ENCODE results near the gene CEP250. TPM values are rescaled to one million over a fixed set of nuclear protein-coding genes. Genes with fewer than 3 reads are reported as not detected.
"Not testable (repeated sequence)": the region's sequence is repeated elsewhere in the genome, so short reads cannot be mapped to it uniquely, and the experiment has no call there.

Gene CEP250
- total RNA-seq, 2 donors from 2014 or later = 67.5 to 90.0 TPM

DNA sequence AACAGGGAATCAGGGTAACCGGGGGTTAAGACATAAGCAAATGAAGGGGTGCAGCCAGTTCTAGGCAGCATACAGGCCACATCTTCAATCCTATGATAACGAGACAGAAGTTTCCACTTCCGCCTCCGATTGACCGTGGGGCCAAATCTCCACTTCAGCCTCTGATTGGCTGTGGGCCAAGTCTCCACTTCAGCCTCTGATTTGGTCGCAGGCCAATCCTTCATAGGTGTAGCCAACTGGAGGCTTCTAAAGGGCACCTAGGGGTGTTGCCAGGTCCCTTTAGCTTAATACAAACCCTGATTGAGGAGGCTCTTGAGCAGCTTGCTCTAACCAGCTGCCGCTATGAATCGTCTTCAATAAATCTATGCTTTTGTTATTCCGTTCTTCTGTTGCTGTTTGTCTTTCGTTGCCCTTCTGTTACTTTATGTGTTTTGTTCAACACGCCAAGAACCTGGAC, 84.4 kb downstream of the CEP250 start:
- peak in 1 of 2 donors; percentile 44 for ATAC-seq
- no peak overlapping the region for H3K27ac Mint-ChIP-seq

GRCh38 chr20:35541118-35541782, 85.9 kb downstream of the CEP250 start:
- peak overlapping the region; percentile 65 to 83 for H3K27ac Mint-ChIP-seq

More for the DNA sequence above, 84.4 kb downstream of the CEP250 start:
- Mint-ChIP-seq H3K36me3 (no peaks in the 10 kb centered on the region), H3K4me1 (ENCODE audit: low read depth in 2 of 2) (peaks cover 11 to 17% of the 10 kb centered on the region in 2 donors), H3K9me3 (no peaks in the 10 kb centered on the region), H3K27me3 (no peaks in the 10 kb centered on the region), H3K4me3 (no peak overlapping the region)
- peak; percentile 68 for DNase-seq (ENCODE audit: low spot score)

GRCh38 chr20:35541783-35542662, 86.6 kb downstream of the CEP250 start, which contains the start of gene ERGIC3:
Gene ERGIC3 (plus strand): TSS chr20:35542078. CDS start chr20:35542098, 20 bp downstream.
- peak; percentile 99 for ATAC-seq
- Mint-ChIP-seq H3K9me3 (no peaks in the 10 kb centered on the region), H3K27me3 (no peaks in the 10 kb centered on the region), H3K36me3 (no peaks in the 10 kb centered on the region), H3K27ac (peak within 1 kb of the TSS; percentile 65 to 83), H3K4me1 (ENCODE audit: low read depth in 2 of 2) (peaks cover 11 to 17% of the 10 kb centered on the region in 2 donors), H3K4me3 (peak within 1 kb of the TSS; percentile 78)
- DNase-seq (ENCODE audit: low spot score) = peak; percentile 98

More at GRCh38 chr20:35541118-35541782, 85.9 kb downstream of the CEP250 start:
- peaks cover 11 to 17% of the 10 kb centered on the region in 2 donors for H3K4me1 Mint-ChIP-seq (ENCODE audit: low read depth in 2 of 2)
- H3K36me3 Mint-ChIP-seq = no peaks in the 10 kb centered on the region
- no peaks in the 10 kb centered on the region for H3K9me3 Mint-ChIP-seq
- DNase-seq (ENCODE audit: low spot score) = no peak
- ATAC-seq = no peak
- peak overlapping the region; percentile 78 for H3K4me3 Mint-ChIP-seq
- no peaks in the 10 kb centered on the region for H3K27me3 Mint-ChIP-seq

DNA sequence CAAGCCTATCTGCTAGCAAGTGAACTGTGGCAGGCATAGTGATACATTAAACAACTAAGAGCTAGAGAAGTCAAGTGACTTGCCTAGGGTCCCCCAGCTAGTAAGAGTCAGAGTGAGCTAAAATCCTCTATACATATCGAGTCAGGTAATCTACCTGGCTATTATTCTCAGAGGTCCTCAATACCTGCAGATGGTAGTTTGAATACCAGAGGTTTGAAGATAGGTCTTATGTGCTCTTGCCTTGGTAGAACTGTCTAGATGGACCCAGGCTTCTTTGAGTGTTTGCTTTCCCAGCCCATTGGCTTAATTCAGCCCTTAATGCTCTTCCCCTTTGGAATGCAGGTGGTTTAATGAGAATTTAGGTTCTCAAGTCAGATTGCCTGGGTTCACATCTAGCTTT, 87.6 kb downstream of the CEP250 start:
- DNase-seq (ENCODE audit: low spot score) (no peak), ATAC-seq (no peak)
- Mint-ChIP-seq H3K9me3 (no peaks in the 10 kb centered on the region), H3K27ac (peak overlapping the region in 1 of 2 donors; percentile 83), H3K4me1 (ENCODE audit: low read depth in 2 of 2) (peaks cover 11 to 17% of the 10 kb centered on the region in 2 donors), H3K36me3 (no peaks in the 10 kb centered on the region), H3K27me3 (no peaks in the 10 kb centered on the region), H3K4me3 (peak overlapping the region; percentile 78)

GRCh38 chr20:35544436-35544835, 89.0 kb downstream of the CEP250 start:
- Mint-ChIP-seq H3K27me3 (no peaks in the 10 kb centered on the region), H3K4me3 (no peak overlapping the region), H3K36me3 (no peaks in the 10 kb centered on the region), H3K27ac (no peak overlapping the region), H3K9me3 (no peaks in the 10 kb centered on the region), H3K4me1 (ENCODE audit: low read depth in 2 of 2) (peaks cover 11 to 17% of the 10 kb centered on the region in 2 donors)
- ATAC-seq (no peak), DNase-seq (ENCODE audit: low spot score) (no peak)

DNA sequence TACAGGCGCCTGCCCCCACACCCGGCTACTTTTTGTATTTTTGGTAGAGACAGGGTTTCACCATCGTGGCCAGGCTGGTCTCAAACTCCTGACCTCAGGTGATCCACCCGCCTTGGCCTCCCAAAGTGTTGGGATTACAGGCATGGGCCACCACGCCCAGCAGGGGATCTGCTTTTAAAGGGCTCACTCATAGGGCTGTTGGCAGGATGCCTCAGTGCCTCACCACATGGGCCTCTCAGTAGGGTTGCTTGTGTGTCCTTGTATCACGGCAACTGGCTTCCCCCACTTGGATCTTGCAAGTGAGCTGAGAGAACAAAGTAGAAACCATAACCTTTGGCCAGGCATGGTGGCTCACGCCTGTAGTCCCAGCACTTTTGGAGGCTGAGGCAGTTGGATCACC, 89.5 kb downstream of the CEP250 start:
- not testable (repeated sequence) for DNase-seq (ENCODE audit: low spot score); H3K36me3 Mint-ChIP-seq; H3K27ac Mint-ChIP-seq; H3K9me3 Mint-ChIP-seq; H3K27me3 Mint-ChIP-seq; ATAC-seq; H3K4me3 Mint-ChIP-seq
- peaks cover 11 to 17% of the 10 kb centered on the region in 2 donors for H3K4me1 Mint-ChIP-seq (ENCODE audit: low read depth in 2 of 2)

DNA sequence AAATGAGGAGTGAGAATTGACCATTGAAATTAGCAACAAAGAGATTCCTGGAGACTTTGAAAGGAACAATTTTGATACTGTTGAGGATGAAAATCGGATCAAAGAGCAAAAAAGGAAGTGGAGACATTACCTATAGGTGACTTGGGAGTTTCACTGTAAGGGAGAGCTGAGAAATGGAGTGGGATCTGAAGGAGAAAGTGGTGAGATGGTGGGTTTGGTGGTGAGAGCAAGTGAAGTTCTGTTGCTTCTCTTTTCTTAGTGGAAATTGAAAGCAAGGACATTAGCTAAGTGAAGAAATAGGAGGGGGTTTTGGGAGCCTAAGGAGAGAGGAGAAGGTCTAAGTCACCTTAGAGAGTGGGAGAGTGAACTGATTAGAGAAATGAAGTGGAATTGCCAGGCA, 90.7 kb downstream of the CEP250 start:
- no peak overlapping the region for H3K4me3 Mint-ChIP-seq
- no peak overlapping the region for H3K27ac Mint-ChIP-seq
- H3K27me3 Mint-ChIP-seq = no peaks in the 10 kb centered on the region
- no peak for DNase-seq (ENCODE audit: low spot score)
- no peaks in the 10 kb centered on the region for H3K36me3 Mint-ChIP-seq
- H3K4me1 Mint-ChIP-seq (ENCODE audit: low read depth in 2 of 2) = peaks cover 11 to 15% of the 10 kb centered on the region in 2 donors
- no peak for ATAC-seq
- H3K9me3 Mint-ChIP-seq = no peaks in the 10 kb centered on the region

GRCh38 chr20:35547329-35547728, 91.9 kb downstream of the CEP250 start:
- ATAC-seq (no peak), DNase-seq (ENCODE audit: low spot score) (no peak)
- Mint-ChIP-seq H3K9me3 (no peaks in the 10 kb centered on the region), H3K4me3 (no peak overlapping the region), H3K27me3 (no peaks in the 10 kb centered on the region), H3K4me1 (ENCODE audit: low read depth in 2 of 2) (peaks cover 9 to 11% of the 10 kb centered on the region in 2 donors), H3K27ac (no peak overlapping the region), H3K36me3 (no peaks in the 10 kb centered on the region)

GRCh38 chr20:35551503-35551902, 96.1 kb downstream of the CEP250 start:
- Mint-ChIP-seq H3K4me3 (no peak overlapping the region), H3K27ac (no peak overlapping the region), H3K27me3 (no peaks in the 10 kb centered on the region), H3K4me1 (ENCODE audit: low read depth in 2 of 2) (no peaks in the 10 kb centered on the region), H3K36me3 (no peaks in the 10 kb centered on the region), H3K9me3 (no peaks in the 10 kb centered on the region)
- no peak for ATAC-seq
- no peak for DNase-seq (ENCODE audit: low spot score)

DNA sequence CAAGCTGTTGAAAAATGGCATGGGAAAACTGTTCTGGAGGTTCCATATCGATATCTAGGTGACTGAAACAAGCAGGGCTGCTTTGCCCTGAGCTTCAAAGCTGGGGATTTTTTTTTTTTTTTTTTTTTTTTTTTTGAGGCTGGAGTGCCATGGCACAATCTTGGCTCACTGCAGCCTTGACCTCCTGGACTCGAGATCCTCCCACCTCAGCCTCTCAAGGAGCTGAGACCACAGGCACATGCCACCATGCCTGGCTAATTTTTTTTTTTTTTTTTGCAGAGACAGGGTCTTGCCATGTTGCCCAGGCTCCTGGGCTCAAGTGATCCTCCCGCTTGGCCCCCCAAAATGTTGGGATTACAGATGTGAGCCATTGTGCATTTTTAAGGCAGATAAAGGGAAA, 97.5 kb downstream of the CEP250 start:
- Mint-ChIP-seq H3K4me1 (ENCODE audit: low read depth in 2 of 2) (no peaks in the 10 kb centered on the region), H3K27me3 (no peaks in the 10 kb centered on the region), H3K27ac (no peak overlapping the region), H3K9me3 (no peaks in the 10 kb centered on the region), H3K4me3 (no peak overlapping the region), H3K36me3 (no peaks in the 10 kb centered on the region)
- DNase-seq (ENCODE audit: low spot score) = no peak
- no peak for ATAC-seq

- not testable (repeated sequence) for ATAC-seq; H3K4me1 Mint-ChIP-seq (ENCODE audit: low read depth in 2 of 2)
- peak overlapping the region in 1 of 2 donors; percentile 3 for H3K27ac Mint-ChIP-seq
Measured at GRCh38 chr20:35555461-35555860, 100.1 kb downstream of the CEP250 start.

DNA sequence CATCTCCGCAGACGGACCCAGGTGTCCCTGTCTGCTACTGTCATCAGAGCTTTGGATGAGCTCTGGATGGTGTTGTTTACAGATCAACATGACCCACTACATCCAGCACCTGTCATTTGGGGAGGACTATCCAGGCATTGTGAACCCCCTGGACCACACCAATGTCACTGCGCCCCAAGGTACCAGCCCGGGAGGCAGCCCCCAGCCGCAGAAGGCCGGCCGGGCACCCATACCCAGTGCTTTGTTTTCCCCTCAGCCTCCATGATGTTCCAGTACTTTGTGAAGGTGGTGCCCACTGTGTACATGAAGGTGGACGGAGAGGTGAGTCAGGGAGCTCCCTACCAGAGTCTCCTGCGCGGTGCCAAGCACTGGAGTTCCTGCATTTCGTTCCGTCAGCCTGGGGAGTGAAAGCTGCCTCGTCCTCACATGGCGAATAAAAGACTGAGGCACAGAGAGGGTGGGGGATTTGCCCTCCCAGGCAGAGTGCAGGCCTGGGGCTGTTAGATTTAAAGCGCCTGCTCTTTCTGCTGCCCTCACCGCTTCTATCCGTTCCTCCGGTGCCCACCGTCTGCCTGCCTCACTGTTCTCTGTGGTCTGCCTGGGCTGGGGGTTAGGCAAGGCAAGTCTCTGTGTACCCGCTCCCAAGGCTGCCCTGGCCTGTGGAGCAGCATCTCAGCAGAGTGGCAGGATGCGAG, 100.7 kb downstream of the CEP250 start:
- H3K4me3 Mint-ChIP-seq = no peak overlapping the region
- H3K27me3 Mint-ChIP-seq = no peaks in the 10 kb centered on the region
- DNase-seq (ENCODE audit: low spot score) = no peak
- H3K27ac Mint-ChIP-seq = no peak overlapping the region
- H3K4me1 Mint-ChIP-seq (ENCODE audit: low read depth in 2 of 2) = peaks cover 0 to 2% of the 10 kb centered on the region in 2 donors
- no peaks in the 10 kb centered on the region for H3K9me3 Mint-ChIP-seq
- H3K36me3 Mint-ChIP-seq = no peaks in the 10 kb centered on the region
- no peak for ATAC-seq

More at GRCh38 chr20:35555461-35555860, 100.1 kb downstream of the CEP250 start:
- not testable (repeated sequence) for H3K36me3 Mint-ChIP-seq; H3K27me3 Mint-ChIP-seq; H3K9me3 Mint-ChIP-seq; DNase-seq (ENCODE audit: low spot score); H3K4me3 Mint-ChIP-seq

GRCh38 chr20:35556871-35557270, 101.5 kb downstream of the CEP250 start:
- Mint-ChIP-seq H3K4me3 (no peak overlapping the region), H3K27me3 (no peaks in the 10 kb centered on the region), H3K27ac (no peak overlapping the region), H3K9me3 (no peaks in the 10 kb centered on the region), H3K36me3 (no peaks in the 10 kb centered on the region), H3K4me1 (ENCODE audit: low read depth in 2 of 2) (peaks cover 2 to 5% of the 10 kb centered on the region in 2 donors)
- no peak for DNase-seq (ENCODE audit: low spot score)
- no peak for ATAC-seq

Measured in natural killer cell treated with Interleukin-12 subunit alpha and Interleukin-12 subunit beta and Interleukin-15 and Interleukin-18, amount 100 ng/mL, for 72 hours (primary cell).